Measurements from ENCODE around the gene THOC1.

THOC1 gene

GRCh38 chr18:294566-294965 is 26.7 kb upstream of the THOC1 start:
- TF ChIP-seq GATA2 (IDR thresholded peaks at IDR 0.05; ENCODE audit: low read depth, low read length), result no peak
- TF ChIP-seq GATA3 (IDR thresholded peaks at IDR 0.05; ENCODE audit: low read depth, low read length), result no peak

GRCh38 chr18:293536-293935 is 25.7 kb upstream of the THOC1 start:
- TF ChIP-seq GATA2 (IDR thresholded peaks at IDR 0.05; ENCODE audit: low read depth, low read length) (no peak), GATA3 (IDR thresholded peaks at IDR 0.05; ENCODE audit: low read depth, low read length) (no peak)

GRCh38 chr18:292271-292670 is 24.4 kb upstream of the THOC1 start:
- TF ChIP-seq GATA3 (IDR thresholded peaks at IDR 0.05; ENCODE audit: low read depth, low read length) (no peak), GATA2 (IDR thresholded peaks at IDR 0.05; ENCODE audit: low read depth, low read length) (no peak)

GRCh38 chr18:289026-289425 is 21.2 kb upstream of the THOC1 start:
- TF ChIP-seq GATA2 (IDR thresholded peaks at IDR 0.05; ENCODE audit: low read depth, low read length) (no peak), GATA3 (IDR thresholded peaks at IDR 0.05; ENCODE audit: low read depth, low read length) (no peak)

- no peak for TF ChIP-seq GATA2 (IDR thresholded peaks at IDR 0.05; ENCODE audit: low read depth, low read length)
- TF ChIP-seq GATA3 (IDR thresholded peaks at IDR 0.05; ENCODE audit: low read depth, low read length), result no peak
Observed at GRCh38 chr18:286515-287310, 18.9 kb upstream of the THOC1 start.

- TF ChIP-seq GATA2 (IDR thresholded peaks at IDR 0.05; ENCODE audit: low read depth, low read length) (no peak), GATA3 (IDR thresholded peaks at IDR 0.05; ENCODE audit: low read depth, low read length) (no peak)
Observed at GRCh38 chr18:285817-286216, 18.0 kb upstream of the THOC1 start.

- TF ChIP-seq GATA2 (IDR thresholded peaks at IDR 0.05; ENCODE audit: low read depth, low read length) (no peak), GATA3 (IDR thresholded peaks at IDR 0.05; ENCODE audit: low read depth, low read length) (no peak)
Observed at GRCh38 chr18:275486-275885, 7.6 kb upstream of the THOC1 start.

GRCh38 chr18:274313-274712 is 6.5 kb upstream of the THOC1 start:
- TF ChIP-seq GATA3 (IDR thresholded peaks at IDR 0.05; ENCODE audit: low read depth, low read length) (no peak), GATA2 (IDR thresholded peaks at IDR 0.05; ENCODE audit: low read depth, low read length) (no peak)

GRCh38 chr18:273525-273924 is 5.7 kb upstream of the THOC1 start:
- no peak for TF ChIP-seq GATA2 (IDR thresholded peaks at IDR 0.05; ENCODE audit: low read depth, low read length)
- TF ChIP-seq GATA3 (IDR thresholded peaks at IDR 0.05; ENCODE audit: low read depth, low read length), result no peak

- TF ChIP-seq GATA2 (IDR thresholded peaks at IDR 0.05; ENCODE audit: low read depth, low read length) (no peak), GATA3 (IDR thresholded peaks at IDR 0.05; ENCODE audit: low read depth, low read length) (no peak)
Observed at GRCh38 chr18:272650-273049, 4.8 kb upstream of the THOC1 start.

- TF ChIP-seq GATA2 (IDR thresholded peaks at IDR 0.05; ENCODE audit: low read depth, low read length), result no peak
- TF ChIP-seq GATA3 (IDR thresholded peaks at IDR 0.05; ENCODE audit: low read depth, low read length), result no peak
Observed at GRCh38 chr18:269480-270095, 1.7 kb upstream of the THOC1 start.

GRCh38 chr18:267380-267687 is 513 bp downstream of the THOC1 start:
- TF ChIP-seq GATA2 (IDR thresholded peaks at IDR 0.05; ENCODE audit: low read depth, low read length) (no peak), GATA3 (IDR thresholded peaks at IDR 0.05; ENCODE audit: low read depth, low read length) (no peak)

- TF ChIP-seq GATA3 (IDR thresholded peaks at IDR 0.05; ENCODE audit: low read depth, low read length) (no peak), GATA2 (IDR thresholded peaks at IDR 0.05; ENCODE audit: low read depth, low read length) (no peak)
Observed at GRCh38 chr18:261398-262073, 6.3 kb downstream of the THOC1 start.

GRCh38 chr18:260547-260946 is 7.3 kb downstream of the THOC1 start:
- TF ChIP-seq GATA3 (IDR thresholded peaks at IDR 0.05; ENCODE audit: low read depth, low read length) (no peak), GATA2 (IDR thresholded peaks at IDR 0.05; ENCODE audit: low read depth, low read length) (no peak)

- TF ChIP-seq GATA2 (IDR thresholded peaks at IDR 0.05; ENCODE audit: low read depth, low read length), result no peak
- no peak for TF ChIP-seq GATA3 (IDR thresholded peaks at IDR 0.05; ENCODE audit: low read depth, low read length)
Observed at GRCh38 chr18:255171-255570, 12.7 kb downstream of the THOC1 start.
